Mesenchymal stem cell (in vitro differentiated cells and primary cell): ENCODE results near the gene DOCK6.

Experiments
- DNase-seq: peaks from one replicate; pipeline ENCODE4 v3.0.0-alpha.2; 2013
- H2AFZ ChIP-seq: one replicate; pipeline ENCODE4 v1.6.1; 2013; ENCODE audit warnings: low read depth, mild to moderate bottlenecking, control low read depth, inconsistent platforms, low read length, moderate library complexity
- H2AK5ac ChIP-seq: 2 replicates; pipeline ENCODE4 v1.6.1; 2013; ENCODE audit warnings: low read length, moderate library complexity, mild to moderate bottlenecking, inconsistent platforms; ENCODE audit not compliant: severe bottlenecking
- H2BK120ac ChIP-seq: one replicate; pipeline ENCODE4 v1.6.1; 2013; ENCODE audit warnings: low read depth, mild to moderate bottlenecking, inconsistent platforms, low read length, moderate library complexity
- H2BK12ac ChIP-seq, 2 experiments: one replicate each; pipeline ENCODE4 v1.6.1; 2013; ENCODE audit warnings: inconsistent platforms in 2 of 2, low read length in 2 of 2, mild to moderate bottlenecking in 2 of 2, moderate library complexity in 2 of 2, control low read depth in 1 of 2
- H2BK15ac ChIP-seq: one replicate; pipeline ENCODE4 v1.6.1; 2013; ENCODE audit warnings: mild to moderate bottlenecking, low read depth, inconsistent platforms; ENCODE audit not compliant: poor library complexity, severe bottlenecking
- H2BK5ac ChIP-seq: 2 replicates; pipeline ENCODE4 v1.6.1; 2013; ENCODE audit warnings: low read depth, mild to moderate bottlenecking, low read length, control low read depth, inconsistent platforms; ENCODE audit not compliant: poor library complexity, severe bottlenecking
- H3K14ac ChIP-seq, 2 experiments: one replicate each; pipeline ENCODE4 v1.6.1; 2013; ENCODE audit warnings: inconsistent platforms in 2 of 2, low read length in 2 of 2, control low read depth in 1 of 2, mild to moderate bottlenecking in 1 of 2, moderate library complexity in 1 of 2
- H3K18ac ChIP-seq, 2 experiments: one replicate each; pipeline ENCODE4 v1.6.1; 2013; ENCODE audit warnings: inconsistent platforms in 2 of 2, low read length in 2 of 2, control low read depth in 1 of 2, low read depth in 1 of 2, mild to moderate bottlenecking in 1 of 2
- H3K23ac ChIP-seq, 2 experiments: one replicate each; pipeline ENCODE4 v1.6.1; 2013; ENCODE audit warnings: inconsistent platforms in 2 of 2, low read length in 2 of 2, mild to moderate bottlenecking in 2 of 2, moderate library complexity in 2 of 2, control low read depth in 1 of 2
- H3K27ac ChIP-seq: 2 replicates; pipeline ENCODE4 v1.5.1; 2013; ENCODE audit warnings: mild to moderate bottlenecking, moderate library complexity, low read length, control low read depth, inconsistent platforms; ENCODE audit not compliant: poor library complexity, severe bottlenecking
- H3K27me3 ChIP-seq, 2 experiments: 2 replicates each; pipeline versions ENCODE4 v1.6.1 to v1.7.0; 2013; ENCODE audit warnings: low read length in 2 of 2, mild to moderate bottlenecking in 2 of 2, moderate library complexity in 2 of 2, control low read depth in 1 of 2, inconsistent platforms in 1 of 2; ENCODE audit not compliant: control insufficient read depth in 1 of 2, insufficient read depth in 1 of 2
- H3K36me3 ChIP-seq, 2 experiments: 2 replicates each; pipeline versions ENCODE4 v1.6.1 to v1.7.0; 2013; ENCODE audit warnings: low read length in 2 of 2, control low read depth in 1 of 2, inconsistent platforms in 1 of 2, low read depth in 1 of 2, mild to moderate bottlenecking in 1 of 2; ENCODE audit not compliant: insufficient read depth in 2 of 2, control insufficient read depth in 1 of 2
- H3K4ac ChIP-seq, 2 experiments: one replicate each; pipeline ENCODE4 v1.6.1; 2013; ENCODE audit warnings: inconsistent platforms in 2 of 2, low read length in 2 of 2, mild to moderate bottlenecking in 2 of 2, moderate library complexity in 2 of 2, control low read depth in 1 of 2, low read depth in 1 of 2
- H3K4me1 ChIP-seq: 2 replicates; pipeline ENCODE4 v1.6.1; 2013; ENCODE audit warnings: low read depth, low read length, control low read depth; ENCODE audit not compliant: control insufficient read depth, insufficient read depth
- H3K4me2 ChIP-seq: 2 replicates; pipeline ENCODE4 v1.6.1; 2013; ENCODE audit warnings: low read length, mild to moderate bottlenecking, inconsistent platforms; ENCODE audit not compliant: poor library complexity, severe bottlenecking
- H3K4me3 ChIP-seq, 2 experiments: 2 replicates each; pipeline versions ENCODE4 v1.5.1 to v1.7.0; 2013; ENCODE audit warnings: low read length in 2 of 2, mild to moderate bottlenecking in 2 of 2, control low read depth in 1 of 2, low read depth in 1 of 2; ENCODE audit not compliant: insufficient read depth in 1 of 2
- H3K79me1 ChIP-seq: replicated peaks from 2 replicates; pipeline ENCODE4 v1.6.1; 2013; ENCODE audit warnings: mild to moderate bottlenecking, control low read depth, low read length, inconsistent platforms; ENCODE audit not compliant: poor library complexity, severe bottlenecking
- H3K9ac ChIP-seq: 2 replicates; pipeline ENCODE4 v1.7.0; 2013; ENCODE audit warnings: mild to moderate bottlenecking, low read length, moderate library complexity
- H3K9me3 ChIP-seq: 2 replicates; pipeline ENCODE4 v1.7.0; 2013; ENCODE audit warnings: mild to moderate bottlenecking, low read length; ENCODE audit not compliant: control insufficient read depth
- H4K8ac ChIP-seq: one replicate; pipeline ENCODE4 v1.6.1; 2013; ENCODE audit warnings: inconsistent platforms, mild to moderate bottlenecking, low read length, moderate library complexity
- H4K91ac ChIP-seq: one replicate; pipeline ENCODE4 v1.6.1; 2013; ENCODE audit warnings: mild to moderate bottlenecking, low read length, inconsistent platforms
- WGBS: methylation state at CpG from one replicate; pipeline ENCODE4 v1.1.7; 2013; ENCODE audit warnings: mixed read lengths; 5-methylcytosine and 5-hydroxymethylcytosine counted together

Gene DOCK6

DNA sequence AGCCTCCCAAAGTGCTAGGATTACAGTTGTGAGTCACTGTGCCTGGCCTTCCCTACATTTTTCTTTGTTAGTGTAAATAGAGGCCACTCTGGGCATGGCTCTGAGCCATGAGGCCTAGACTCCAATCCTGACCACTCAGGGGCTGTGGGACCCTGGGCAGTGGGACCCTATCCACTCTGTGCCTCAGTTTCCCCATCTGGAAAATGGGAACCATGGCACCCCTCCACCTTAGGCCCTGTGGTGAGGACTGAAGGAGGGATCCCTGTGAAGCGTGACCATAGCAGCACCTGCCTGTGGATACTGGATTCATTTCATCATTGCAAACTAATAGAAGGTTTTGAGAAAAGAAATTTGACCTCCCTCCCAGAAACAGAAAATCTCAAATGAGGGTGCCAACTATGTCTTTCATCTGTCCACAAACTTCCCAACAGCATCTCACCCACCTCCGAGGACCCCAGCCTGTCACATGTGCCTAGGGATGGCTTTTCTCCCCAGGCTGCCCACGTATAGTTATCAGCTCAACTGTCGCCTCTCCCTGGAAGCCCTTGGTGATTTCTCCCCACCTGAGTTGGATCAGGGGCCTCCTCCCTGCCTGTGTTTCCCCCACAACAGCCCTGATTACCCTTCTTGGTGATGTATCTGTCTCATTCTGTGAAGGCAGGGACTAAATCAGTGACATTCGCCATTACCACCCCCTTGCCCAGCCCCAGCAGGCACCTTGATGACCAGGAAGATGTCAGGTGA is 17.3 kb downstream of the DOCK6 start:
- peak overlapping the region in 1 of 2 experiments; percentile 31 for H3K4me3 ChIP-seq
- DNase-seq = no peak
- H3K27ac ChIP-seq = no peak overlapping the region
- no peaks in the 10 kb centered on the region for H3K79me1 ChIP-seq
- H2BK15ac ChIP-seq = no peak overlapping the region
- H3K27me3 ChIP-seq = no peaks in the 10 kb centered on the region
- H3K36me3 ChIP-seq = peaks cover 51 to 62% of the 10 kb centered on the region in 2 experiments
- no peak overlapping the region for H2BK120ac ChIP-seq
- H3K23ac ChIP-seq = no peak overlapping the region
- no peaks in the 10 kb centered on the region for H3K9me3 ChIP-seq
- H3K9ac ChIP-seq = no peak overlapping the region
- no peak overlapping the region for H4K91ac ChIP-seq
- H2AFZ ChIP-seq = no peak overlapping the region
- WGBS = 100% methylated on average over 4 of the region's 5 CpGs
- H4K8ac ChIP-seq = no peak overlapping the region
- H2BK12ac ChIP-seq = no peak overlapping the region
- H3K4me2 ChIP-seq = no peak overlapping the region
- H2AK5ac ChIP-seq = no peak overlapping the region
- H3K14ac ChIP-seq = no peak overlapping the region
- H2BK5ac ChIP-seq = no peak overlapping the region
- H3K4ac ChIP-seq = no peak overlapping the region
- H3K18ac ChIP-seq = no peak overlapping the region
- peaks cover 5% of the 10 kb centered on the region for H3K4me1 ChIP-seq

DNA sequence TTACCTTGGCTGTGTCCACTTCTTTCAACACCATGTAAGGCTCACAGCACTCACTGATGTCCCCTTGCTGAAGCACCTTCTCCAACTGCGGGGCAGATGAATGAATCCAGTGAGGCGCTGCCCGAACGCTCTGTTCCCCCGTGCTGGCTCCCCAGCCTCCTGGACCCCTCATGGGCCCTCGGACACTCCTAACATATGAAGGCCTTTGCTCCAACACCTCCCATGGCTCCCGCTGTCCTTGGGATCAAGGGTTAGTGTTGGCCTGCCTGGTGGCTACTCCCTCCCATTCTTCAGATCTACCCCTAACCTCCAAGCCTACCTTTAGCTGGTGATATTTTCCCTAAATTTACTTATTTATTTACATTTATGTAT is 18.5 kb downstream of the DOCK6 start:
- Histone ChIP-seq H3K27ac (no peak overlapping the region), H2BK120ac (peak overlapping the region; percentile 15), H3K4me2 (no peak overlapping the region), H3K4me1 (peaks cover 8% of the 10 kb centered on the region), H4K8ac (peak overlapping the region; percentile 72), H2BK5ac (no peak overlapping the region), H3K4ac (peak overlapping the region in 1 of 2 experiments; percentile 51), H3K9me3 (peaks cover 3% of the 10 kb centered on the region), H3K9ac (no peak overlapping the region), H3K4me3 (no peak overlapping the region), H2AK5ac (no peak overlapping the region), H2BK15ac (no peak overlapping the region), H3K27me3 (no peaks in the 10 kb centered on the region), H3K18ac (peak overlapping the region in 1 of 2 experiments; percentile 52), H3K79me1 (no peaks in the 10 kb centered on the region), H4K91ac (peak overlapping the region; percentile 31), H3K36me3 (peaks cover 62 to 73% of the 10 kb centered on the region in 2 experiments), H3K23ac (no peak overlapping the region), H2BK12ac (no peak overlapping the region), H2AFZ (no peak overlapping the region), H3K14ac (no peak overlapping the region)
- DNase-seq = no peak
- WGBS = 92% methylated on average over 7 of the region's 7 CpGs

DNA sequence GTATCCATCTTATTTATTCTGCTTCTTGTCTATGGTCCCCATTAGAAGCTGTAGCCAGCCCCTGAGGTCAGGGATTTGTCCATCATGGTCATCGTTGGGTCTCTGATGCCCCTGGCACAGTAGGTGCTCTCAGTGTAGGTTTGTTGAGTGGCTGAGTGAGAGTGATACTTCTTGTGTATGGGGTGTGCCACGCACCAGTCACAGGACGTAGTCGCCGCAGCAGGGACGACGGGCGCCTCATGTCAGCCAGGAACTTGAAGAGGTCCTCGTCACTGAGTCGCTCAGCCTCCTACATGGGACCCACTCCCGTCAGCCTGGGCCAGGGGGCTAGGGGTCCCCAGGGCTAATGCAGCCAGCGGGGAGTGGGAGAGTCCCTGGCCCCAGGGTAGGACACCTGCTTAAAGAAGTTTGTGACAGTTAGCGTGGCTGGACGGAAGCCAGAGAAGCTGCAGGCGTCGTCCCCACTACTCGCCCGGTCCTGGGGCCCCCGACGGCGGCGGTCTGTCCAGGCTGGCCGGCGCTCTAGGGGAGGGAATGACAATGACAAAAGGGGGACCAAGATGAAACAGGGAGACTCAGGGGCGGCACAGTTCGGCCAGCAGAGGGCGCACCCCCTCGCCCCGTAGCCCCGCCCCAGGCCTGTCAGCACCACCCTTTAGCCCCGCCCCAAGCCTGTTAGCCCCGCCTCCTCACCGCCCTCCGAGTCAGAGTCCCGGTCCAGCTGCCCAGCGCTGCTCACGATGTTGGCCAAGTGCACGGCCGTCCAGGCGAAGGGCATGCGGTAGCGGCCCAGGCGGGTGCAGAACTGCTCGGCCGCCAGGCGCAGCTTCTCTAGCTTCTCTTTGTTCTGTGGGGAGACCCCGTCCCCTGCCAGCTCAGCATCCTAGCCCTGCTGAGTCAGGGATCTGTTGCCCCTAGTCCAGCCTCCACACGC is 19.2 kb downstream of the DOCK6 start:
- Histone ChIP-seq H3K9ac (no peak overlapping the region), H2BK120ac (peak overlapping the region; percentile 35), H3K4ac (peak overlapping the region in 1 of 2 experiments; percentile 37), H3K4me1 (peaks cover 8% of the 10 kb centered on the region), H2BK12ac (no peak overlapping the region), H2AFZ (no peak overlapping the region), H2BK5ac (no peak overlapping the region), H3K14ac (no peak overlapping the region), H2BK15ac (no peak overlapping the region), H3K79me1 (no peaks in the 10 kb centered on the region), H3K4me2 (no peak overlapping the region), H3K36me3 (peaks cover 62 to 74% of the 10 kb centered on the region in 2 experiments), H4K8ac (peak overlapping the region; percentile 72), H3K9me3 (peaks cover 4% of the 10 kb centered on the region), H4K91ac (peak overlapping the region; percentile 31), H2AK5ac (no peak overlapping the region), H3K23ac (no peak overlapping the region), H3K27me3 (no peaks in the 10 kb centered on the region), H3K27ac (no peak overlapping the region), H3K4me3 (no peak overlapping the region), H3K18ac (peak overlapping the region in 1 of 2 experiments; percentile 52)
- 40% methylated on average over 44 of the region's 48 CpGs for WGBS
- peak; percentile 85 for DNase-seq

DNA sequence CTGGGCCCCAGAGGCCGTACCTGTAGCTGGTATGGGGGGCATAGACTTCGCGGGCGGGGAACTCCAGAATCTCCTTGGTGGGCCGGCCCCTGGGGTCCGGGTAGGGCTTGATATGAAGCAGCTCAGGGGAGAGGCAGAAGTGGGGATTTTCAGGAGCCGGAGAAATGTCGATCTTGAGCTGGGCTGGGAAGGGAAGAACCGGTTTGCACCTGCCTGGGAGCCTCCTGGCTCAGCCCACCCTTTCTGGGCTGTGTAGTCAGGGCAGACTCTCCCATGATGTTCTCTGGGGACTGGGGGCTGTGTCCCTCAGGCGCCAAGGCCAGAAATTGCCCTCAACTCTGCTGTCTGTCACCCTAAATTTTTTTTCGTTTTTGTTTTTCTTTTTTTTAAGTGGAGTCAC is 20.3 kb downstream of the DOCK6 start:
- 90% methylated on average over 11 of the region's 11 CpGs for WGBS
- no peak overlapping the region for H2BK12ac ChIP-seq

More for the DNA sequence above, 20.3 kb downstream of the DOCK6 start:
- no peak overlapping the region for H3K4me3 ChIP-seq
- H2BK5ac ChIP-seq = no peak overlapping the region
- no peak overlapping the region for H4K91ac ChIP-seq
- H2BK120ac ChIP-seq = no peak overlapping the region
- H3K14ac ChIP-seq = no peak overlapping the region
- H3K4me2 ChIP-seq = no peak overlapping the region
- H3K36me3 ChIP-seq = peaks cover 62 to 74% of the 10 kb centered on the region in 2 experiments
- no peak overlapping the region for H3K4ac ChIP-seq
- no peaks in the 10 kb centered on the region for H3K27me3 ChIP-seq
- DNase-seq = no peak
- no peak overlapping the region for H2BK15ac ChIP-seq
- H2AFZ ChIP-seq = no peak overlapping the region
- H3K23ac ChIP-seq = no peak overlapping the region
- H3K27ac ChIP-seq = no peak overlapping the region
- no peak overlapping the region for H3K18ac ChIP-seq
- peaks cover 4% of the 10 kb centered on the region for H3K9me3 ChIP-seq
- no peak overlapping the region for H3K9ac ChIP-seq
- H3K4me1 ChIP-seq = peaks cover 8% of the 10 kb centered on the region
- H3K79me1 ChIP-seq = no peaks in the 10 kb centered on the region
- no peak overlapping the region for H2AK5ac ChIP-seq
- H4K8ac ChIP-seq = no peak overlapping the region
